Activated T-cell treated with anti-CD3 and anti-CD28 coated beads, Interleukin-2, amount 50 U/mL, for 4 hours (primary cell): ENCODE data around the gene MPPED1. TPM values are rescaled to one million over a fixed set of nuclear protein-coding genes. Genes with fewer than 3 reads are reported as not detected.
A peak's percentile ranks its signal among the peaks of the same experiment; 100 is the strongest.

ENCODE experiments used
- ATAC-seq, 2 donors: fragments of 200-7000 bp; cut with Tn5 transposase; one replicate each; pipeline ENCODE4 v1.10.0; 2021
- DNase-seq: peaks from one replicate; pipeline ENCODE4 v3.0.0-alpha.2; 2020
- H3K27me3 Mint-ChIP-seq: one replicate; pipeline ENCODE4 v1.8.0; 2021; ENCODE audit warnings: low read depth, mixed read lengths
- H3K36me3 Mint-ChIP-seq: one replicate; pipeline ENCODE4 v1.8.0; 2022; ENCODE audit warnings: mixed read lengths; ENCODE audit not compliant: insufficient read depth
- H3K4me1 Mint-ChIP-seq: one replicate; pipeline ENCODE4 v1.8.0; 2021; ENCODE audit warnings: low read depth, mixed read lengths
- H3K4me3 Mint-ChIP-seq: one replicate; pipeline ENCODE4 v1.8.0; 2021; ENCODE audit warnings: mild to moderate bottlenecking, moderate library complexity, mixed read lengths
- H3K9me3 Mint-ChIP-seq: one replicate; pipeline ENCODE4 v1.8.0; 2021; ENCODE audit warnings: mixed read lengths
- total RNA-seq, 3 donors: library from RNA; stranded (reverse); gene quantifications; one replicate each; pipeline ENCODE4 v1.2.1, GENCODE V29; 2021

The MPPED1 gene
- total RNA-seq, 3 donors from 2014 or later: not detected

GRCh38 chr22:43516386-43516785 lies 104.6 kb downstream of the MPPED1 start:
- Mint-ChIP-seq H3K4me3 (no peak overlapping the region), H3K27me3 (peaks cover 6% of the 10 kb centered on the region), H3K9me3 (no peaks in the 10 kb centered on the region), H3K4me1 (peaks cover 3% of the 10 kb centered on the region), H3K36me3 (no peaks in the 10 kb centered on the region)
- ATAC-seq (no peak), DNase-seq (no peak)

- no peak for DNase-seq
- Mint-ChIP-seq H3K9me3 (no peaks in the 10 kb centered on the region), H3K36me3 (no peaks in the 10 kb centered on the region), H3K4me1 (peaks cover 3% of the 10 kb centered on the region), H3K4me3 (no peak overlapping the region), H3K27me3 (peaks cover 6% of the 10 kb centered on the region)
- no peak for ATAC-seq
Observed at GRCh38 chr22:43516996-43517635, 105.3 kb downstream of the MPPED1 start.

- Mint-ChIP-seq H3K9me3 (no peaks in the 10 kb centered on the region), H3K4me3 (no peak overlapping the region), H3K27me3 (peaks cover 9% of the 10 kb centered on the region), H3K36me3 (no peaks in the 10 kb centered on the region), H3K4me1 (peaks cover 3% of the 10 kb centered on the region)
- peak; percentile 95 to 97 for ATAC-seq
- DNase-seq: no peak
Observed at GRCh38 chr22:43520632-43521039, 108.8 kb downstream of the MPPED1 start.

GRCh38 chr22:43521716-43522115 lies 109.9 kb downstream of the MPPED1 start:
- Mint-ChIP-seq H3K4me3 (no peak overlapping the region), H3K36me3 (no peaks in the 10 kb centered on the region), H3K27me3 (peaks cover 11% of the 10 kb centered on the region), H3K4me1 (peaks cover 3% of the 10 kb centered on the region), H3K9me3 (no peaks in the 10 kb centered on the region)
- ATAC-seq (no peak), DNase-seq (no peak)

GRCh38 chr22:43526117-43526655 lies 114.4 kb downstream of the MPPED1 start:
- no peaks in the 10 kb centered on the region for H3K9me3 Mint-ChIP-seq

GRCh38 chr22:43526946-43527345 lies 115.1 kb downstream of the MPPED1 start:
- Mint-ChIP-seq H3K36me3 (no peaks in the 10 kb centered on the region), H3K9me3 (no peaks in the 10 kb centered on the region), H3K27me3 (peaks cover 15% of the 10 kb centered on the region), H3K4me3 (no peak overlapping the region), H3K4me1 (no peaks in the 10 kb centered on the region)
- ATAC-seq (no peak), DNase-seq (no peak)

More at GRCh38 chr22:43526117-43526655, 114.4 kb downstream of the MPPED1 start:
- no peaks in the 10 kb centered on the region for H3K36me3 Mint-ChIP-seq
- no peak overlapping the region for H3K4me3 Mint-ChIP-seq
- ATAC-seq (no peak), DNase-seq (no peak)
- H3K4me1 Mint-ChIP-seq: no peaks in the 10 kb centered on the region
- peaks cover 15% of the 10 kb centered on the region for H3K27me3 Mint-ChIP-seq

- no peaks in the 10 kb centered on the region for H3K9me3 Mint-ChIP-seq
- no peak for DNase-seq
- no peaks in the 10 kb centered on the region for H3K4me1 Mint-ChIP-seq
- H3K4me3 Mint-ChIP-seq: no peak overlapping the region
- ATAC-seq: no peak
- H3K36me3 Mint-ChIP-seq: no peaks in the 10 kb centered on the region
- H3K27me3 Mint-ChIP-seq: peaks cover 15% of the 10 kb centered on the region
Observed at GRCh38 chr22:43528601-43529360, 117.0 kb downstream of the MPPED1 start.

- peaks cover 15% of the 10 kb centered on the region for H3K27me3 Mint-ChIP-seq
- no peaks in the 10 kb centered on the region for H3K9me3 Mint-ChIP-seq
Observed at GRCh38 chr22:43529461-43529860, 117.6 kb downstream of the MPPED1 start.

GRCh38 chr22:43529934-43530333 lies 118.1 kb downstream of the MPPED1 start:
- Mint-ChIP-seq H3K4me1 (no peaks in the 10 kb centered on the region), H3K4me3 (no peak overlapping the region), H3K27me3 (peaks cover 18% of the 10 kb centered on the region), H3K9me3 (no peaks in the 10 kb centered on the region), H3K36me3 (no peaks in the 10 kb centered on the region)
- DNase-seq: no peak
- no peak for ATAC-seq

More at GRCh38 chr22:43529461-43529860, 117.6 kb downstream of the MPPED1 start:
- DNase-seq (no peak), ATAC-seq (no peak)
- Mint-ChIP-seq H3K4me3 (no peak overlapping the region), H3K4me1 (no peaks in the 10 kb centered on the region), H3K36me3 (no peaks in the 10 kb centered on the region)

GRCh38 chr22:43530349-43531201 lies 118.8 kb downstream of the MPPED1 start:
- no peaks in the 10 kb centered on the region for H3K36me3 Mint-ChIP-seq

GRCh38 chr22:43531651-43532050 lies 119.8 kb downstream of the MPPED1 start:
- DNase-seq (no peak), ATAC-seq (no peak)
- peaks cover 12% of the 10 kb centered on the region for H3K27me3 Mint-ChIP-seq
- H3K9me3 Mint-ChIP-seq: no peaks in the 10 kb centered on the region
- H3K4me3 Mint-ChIP-seq: no peak overlapping the region
- H3K4me1 Mint-ChIP-seq: no peaks in the 10 kb centered on the region
- no peaks in the 10 kb centered on the region for H3K36me3 Mint-ChIP-seq

More at GRCh38 chr22:43530349-43531201, 118.8 kb downstream of the MPPED1 start:
- no peaks in the 10 kb centered on the region for H3K9me3 Mint-ChIP-seq
- H3K4me3 Mint-ChIP-seq: no peak overlapping the region
- H3K27me3 Mint-ChIP-seq: peaks cover 16% of the 10 kb centered on the region
- no peak for DNase-seq
- no peak for ATAC-seq
- no peaks in the 10 kb centered on the region for H3K4me1 Mint-ChIP-seq

GRCh38 chr22:43532301-43533155 lies 120.7 kb downstream of the MPPED1 start:
- no peaks in the 10 kb centered on the region for H3K4me1 Mint-ChIP-seq
- peaks cover 8% of the 10 kb centered on the region for H3K27me3 Mint-ChIP-seq
- ATAC-seq (no peak), DNase-seq (no peak)
- no peaks in the 10 kb centered on the region for H3K9me3 Mint-ChIP-seq
- no peaks in the 10 kb centered on the region for H3K36me3 Mint-ChIP-seq
- no peak overlapping the region for H3K4me3 Mint-ChIP-seq

GRCh38 chr22:43533156-43533530 lies 121.3 kb downstream of the MPPED1 start:
- H3K4me3 Mint-ChIP-seq: no peak overlapping the region
- H3K36me3 Mint-ChIP-seq: no peaks in the 10 kb centered on the region
- DNase-seq: no peak
- H3K27me3 Mint-ChIP-seq: peaks cover 8% of the 10 kb centered on the region
- H3K9me3 Mint-ChIP-seq: no peaks in the 10 kb centered on the region
- ATAC-seq: no peak
- no peaks in the 10 kb centered on the region for H3K4me1 Mint-ChIP-seq
